GM12878 (cell line): ENCODE data around the gene TANC1.

Experiments
- EP300 ChIP-seq, 2 experiments: fragments of 150-350 bp in 1 of 2; IDR thresholded peaks; 2 replicates each; pipeline ENCODE4 v1.6.1; 2011 to 2012; ENCODE audit warnings: low read depth in 2 of 2, low read length in 2 of 2, borderline replicate concordance in 1 of 2, improper control_type of control experiment in 1 of 2, inconsistent platforms in 1 of 2; ENCODE audit not compliant: control insufficient read depth in 1 of 2
- MXI1 ChIP-seq: fragments of 150-350 bp; IDR thresholded peaks from 2 replicates; pipeline ENCODE4 v1.6.1; 2011; ENCODE audit warnings: low read depth, mild to moderate bottlenecking, inconsistent platforms, low read length, improper control_type of control experiment
- PKNOX1 ChIP-seq: fragments of 450-650 bp; IDR thresholded peaks from 2 replicates; pipeline ENCODE4 v1.6.1; 2016; ENCODE audit warnings: mild to moderate bottlenecking
- TF ChIP-seq, protein P1 (sequence below), 3 experiments: IDR thresholded peaks in 2 of 3; conservative IDR thresholded peaks in 1 of 3; 2 replicates each; pipeline ENCODE4 v1.5.1; 2011; ENCODE audit warnings: low read depth in 3 of 3, low read length in 3 of 3, mild to moderate bottlenecking in 3 of 3, control low read depth in 2 of 3, moderate library complexity in 2 of 3, inconsistent platforms in 1 of 3, mixed read lengths in 1 of 3; ENCODE audit not compliant: control insufficient read depth in 2 of 3, insufficient read depth in 1 of 3; ENCODE audit errors: extremely low read depth in 1 of 3
- TF ChIP-seq, protein P2 (sequence below): fragments of 450-650 bp; formaldehyde crosslinking; IDR thresholded peaks from 2 replicates; pipeline ENCODE4 v1.5.0; 2022; ENCODE audit warnings: mild to moderate bottlenecking, missing genetic modification characterization

DNA sequence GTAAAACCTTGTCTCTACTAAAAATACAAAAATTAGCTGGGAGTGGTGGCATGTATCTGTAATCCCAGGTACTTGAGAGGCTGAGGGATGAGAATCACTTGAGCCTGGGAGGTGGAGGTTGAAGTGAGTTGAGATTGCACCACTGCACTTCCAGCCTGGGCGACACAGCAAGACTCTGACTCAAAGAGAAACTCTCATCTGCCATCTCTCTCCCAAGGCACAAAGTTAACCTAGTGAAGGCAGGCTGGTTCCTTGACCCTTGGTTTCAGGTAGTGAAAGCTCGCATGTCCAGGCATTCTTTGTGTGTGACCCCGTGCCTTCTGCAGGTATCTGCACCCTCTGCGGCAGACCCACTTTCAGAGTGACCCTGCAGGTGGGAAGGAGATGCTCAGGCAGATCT, 218.0 kb downstream of the TANC1 start:
- TF ChIP-seq PKNOX1 (no peak), MXI1 (no peak), EP300 (IDR thresholded peaks at IDR 0.05; ENCODE audit: borderline replicate concordance in 1 of 2, control insufficient read depth in 1 of 2, low read depth in 2 of 2, low read length in 2 of 2) (no peak)
- TF ChIP-seq, protein P1, sequence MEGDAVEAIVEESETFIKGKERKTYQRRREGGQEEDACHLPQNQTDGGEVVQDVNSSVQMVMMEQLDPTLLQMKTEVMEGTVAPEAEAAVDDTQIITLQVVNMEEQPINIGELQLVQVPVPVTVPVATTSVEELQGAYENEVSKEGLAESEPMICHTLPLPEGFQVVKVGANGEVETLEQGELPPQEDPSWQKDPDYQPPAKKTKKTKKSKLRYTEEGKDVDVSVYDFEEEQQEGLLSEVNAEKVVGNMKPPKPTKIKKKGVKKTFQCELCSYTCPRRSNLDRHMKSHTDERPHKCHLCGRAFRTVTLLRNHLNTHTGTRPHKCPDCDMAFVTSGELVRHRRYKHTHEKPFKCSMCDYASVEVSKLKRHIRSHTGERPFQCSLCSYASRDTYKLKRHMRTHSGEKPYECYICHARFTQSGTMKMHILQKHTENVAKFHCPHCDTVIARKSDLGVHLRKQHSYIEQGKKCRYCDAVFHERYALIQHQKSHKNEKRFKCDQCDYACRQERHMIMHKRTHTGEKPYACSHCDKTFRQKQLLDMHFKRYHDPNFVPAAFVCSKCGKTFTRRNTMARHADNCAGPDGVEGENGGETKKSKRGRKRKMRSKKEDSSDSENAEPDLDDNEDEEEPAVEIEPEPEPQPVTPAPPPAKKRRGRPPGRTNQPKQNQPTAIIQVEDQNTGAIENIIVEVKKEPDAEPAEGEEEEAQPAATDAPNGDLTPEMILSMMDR (IDR thresholded peaks at IDR 0.05 in 2 of 3, conservative IDR thresholded peaks at IDR 0.05 in 1 of 3; ENCODE audit: control insufficient read depth in 2 of 3, extremely low read depth in 1 of 3, insufficient read depth in 1 of 3, low read depth in 3 of 3, low read length in 3 of 3): no peak
- TF ChIP-seq, protein P2, sequence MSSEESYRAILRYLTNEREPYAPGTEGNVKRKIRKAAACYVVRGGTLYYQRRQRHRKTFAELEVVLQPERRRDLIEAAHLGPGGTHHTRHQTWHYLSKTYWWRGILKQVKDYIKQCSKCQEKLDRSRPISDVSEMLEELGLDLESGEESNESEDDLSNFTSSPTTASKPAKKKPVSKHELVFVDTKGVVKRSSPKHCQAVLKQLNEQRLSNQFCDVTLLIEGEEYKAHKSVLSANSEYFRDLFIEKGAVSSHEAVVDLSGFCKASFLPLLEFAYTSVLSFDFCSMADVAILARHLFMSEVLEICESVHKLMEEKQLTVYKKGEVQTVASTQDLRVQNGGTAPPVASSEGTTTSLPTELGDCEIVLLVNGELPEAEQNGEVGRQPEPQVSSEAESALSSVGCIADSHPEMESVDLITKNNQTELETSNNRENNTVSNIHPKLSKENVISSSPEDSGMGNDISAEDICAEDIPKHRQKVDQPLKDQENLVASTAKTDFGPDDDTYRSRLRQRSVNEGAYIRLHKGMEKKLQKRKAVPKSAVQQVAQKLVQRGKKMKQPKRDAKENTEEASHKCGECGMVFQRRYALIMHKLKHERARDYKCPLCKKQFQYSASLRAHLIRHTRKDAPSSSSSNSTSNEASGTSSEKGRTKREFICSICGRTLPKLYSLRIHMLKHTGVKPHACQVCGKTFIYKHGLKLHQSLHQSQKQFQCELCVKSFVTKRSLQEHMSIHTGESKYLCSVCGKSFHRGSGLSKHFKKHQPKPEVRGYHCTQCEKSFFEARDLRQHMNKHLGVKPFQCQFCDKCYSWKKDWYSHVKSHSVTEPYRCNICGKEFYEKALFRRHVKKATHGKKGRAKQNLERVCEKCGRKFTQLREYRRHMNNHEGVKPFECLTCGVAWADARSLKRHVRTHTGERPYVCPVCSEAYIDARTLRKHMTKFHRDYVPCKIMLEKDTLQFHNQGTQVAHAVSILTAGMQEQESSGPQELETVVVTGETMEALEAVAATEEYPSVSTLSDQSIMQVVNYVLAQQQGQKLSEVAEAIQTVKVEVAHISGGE (CRISPR knock-in tag): no peak
